Gastrocnemius medialis (tissue), 4 donors: ENCODE results near the gene URI1. TPM values are rescaled to one million over a fixed set of nuclear protein-coding genes. Genes with fewer than 3 reads are reported as not detected.

ENCODE experiments used
- ATAC-seq, 2 donors: fragments of 150-250 bp; one replicate each; pipeline ENCODE4 v1.9.1; 2016
- DNase-seq, 2 donors: peaks; one replicate each; pipeline ENCODE4 v3.0.0-alpha.2; 2019
- H3K27ac ChIP-seq, 4 donors: fragments of 200-600 bp; sonication (generic); 1 replicate in 1 of 4; 2 replicates in 3 of 4; pipeline ENCODE4 v1.5.1; 2016 to 2018; ENCODE audit warnings: mild to moderate bottlenecking in 2 of 4, moderate library complexity in 1 of 4
- H3K27me3 ChIP-seq, 3 donors: fragments of 200-600 bp; sonication (generic) in 2 of 3; 1 replicate in 1 of 3; 2 replicates in 2 of 3; pipeline versions ENCODE4 v1.5.1 to v1.6.0; 2016 to 2019; ENCODE audit warnings: mild to moderate bottlenecking in 1 of 3, moderate library complexity in 1 of 3
- H3K36me3 ChIP-seq, 2 donors: fragments of 200-600 bp; sonication (generic) in 1 of 2; one replicate each; pipeline ENCODE4 v1.5.1; 2017 to 2018
- H3K4me1 ChIP-seq, 2 donors: fragments of 200-600 bp; sonication (generic) in 1 of 2; one replicate each; pipeline ENCODE4 v1.5.1; 2016 to 2017; ENCODE audit warnings: mild to moderate bottlenecking in 2 of 2
- H3K4me3 ChIP-seq, 4 donors: fragments of 200-600 bp; sonication (generic) in 3 of 4; 1 replicate in 1 of 4; 2 replicates in 3 of 4; pipeline ENCODE4 v1.5.1; 2016 to 2019; ENCODE audit warnings: mild to moderate bottlenecking in 2 of 4
- H3K9me3 ChIP-seq, 3 donors: fragments of 200-600 bp; sonication (generic) in 2 of 3; 1 replicate in 1 of 3; 2 replicates in 2 of 3; pipeline ENCODE4 v1.5.1; 2016 to 2019
- POLR2A ChIP-seq, 2 donors: fragments of 450-650 bp; IDR thresholded peaks; one replicate each; pipeline ENCODE4 v1.6.1; 2017; ENCODE audit warnings: antibody characterized with exemption in 2 of 2, mild to moderate bottlenecking in 2 of 2, moderate library complexity in 2 of 2
- in situ Hi-C, 4 donors: fragments of 200-750 bp; cut with MboI; loops; one replicate each; pipeline versions ENCODE4 v1.15.0 to v1.8.0; 2017; ENCODE audit warnings: low sequenced_read_pairs in 4 of 4
- intact Hi-C: fragments of 100-400 bp; cut with DNase I; formaldehyde crosslinking; loops from one replicate; pipeline ENCODE4 v1.15.1; 2023; ENCODE audit warnings: low total_unique reads
- total RNA-seq, 4 donors: library from RNA; depleted of rRNA; stranded (reverse); fragments of >200 nt; gene quantifications; one replicate each; pipeline versions ENCODE4 v1.1.0 to v1.2.3, GENCODE V29; 2016
- TF ChIP-seq, protein P1 (sequence below), 5 experiments: fragments of 450-650 bp in 3 of 5; fragments of 200-600 bp in 2 of 5; sonication (generic) in 2 of 5; IDR thresholded peaks in 4 of 5; conservative IDR thresholded peaks in 1 of 5; 1 replicate in 4 of 5; 2 replicates in 1 of 5; pipeline ENCODE4 v1.5.1; 2016 to 2019; ENCODE audit warnings: antibody characterized with exemption in 5 of 5, mild to moderate bottlenecking in 3 of 5, moderate library complexity in 3 of 5

The URI1 gene
- total RNA-seq, 4 donors from 2014 or later = 37.4 to 84.1 (median 59.2) TPM

DNA sequence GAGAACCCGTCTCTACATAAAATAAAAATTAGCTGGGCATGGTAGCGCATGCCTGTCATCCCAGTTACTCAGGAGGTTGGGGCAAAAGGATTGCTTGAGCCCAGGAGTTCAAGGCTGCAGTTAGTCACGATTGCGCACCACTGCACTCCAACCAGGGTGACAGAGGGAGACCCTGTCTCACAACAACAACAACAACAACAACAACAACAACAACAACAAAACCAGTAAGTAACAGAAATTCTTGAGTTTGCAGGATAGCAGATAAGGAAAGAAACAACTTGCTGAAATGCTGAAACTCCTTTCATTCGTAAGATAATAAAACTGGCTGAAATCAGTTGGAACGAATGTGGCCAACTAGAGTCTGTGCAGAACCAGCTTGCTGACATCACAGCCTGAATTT is 23.1 kb upstream of the URI1 start:
- Histone ChIP-seq H3K36me3 (no peaks in the 10 kb centered on the region), H3K27ac (no peak overlapping the region), H3K4me3 (no peak overlapping the region), H3K9me3 (no peaks in the 10 kb centered on the region), H3K27me3 (no peaks in the 10 kb centered on the region), H3K4me1 (no peaks in the 10 kb centered on the region)
- no peak for DNase-seq
- in situ Hi-C loops = no loop called here
- intact Hi-C loops = no loop called here
- no peak for TF ChIP-seq POLR2A (IDR thresholded peaks at IDR 0.05)
- TF ChIP-seq, protein P1, sequence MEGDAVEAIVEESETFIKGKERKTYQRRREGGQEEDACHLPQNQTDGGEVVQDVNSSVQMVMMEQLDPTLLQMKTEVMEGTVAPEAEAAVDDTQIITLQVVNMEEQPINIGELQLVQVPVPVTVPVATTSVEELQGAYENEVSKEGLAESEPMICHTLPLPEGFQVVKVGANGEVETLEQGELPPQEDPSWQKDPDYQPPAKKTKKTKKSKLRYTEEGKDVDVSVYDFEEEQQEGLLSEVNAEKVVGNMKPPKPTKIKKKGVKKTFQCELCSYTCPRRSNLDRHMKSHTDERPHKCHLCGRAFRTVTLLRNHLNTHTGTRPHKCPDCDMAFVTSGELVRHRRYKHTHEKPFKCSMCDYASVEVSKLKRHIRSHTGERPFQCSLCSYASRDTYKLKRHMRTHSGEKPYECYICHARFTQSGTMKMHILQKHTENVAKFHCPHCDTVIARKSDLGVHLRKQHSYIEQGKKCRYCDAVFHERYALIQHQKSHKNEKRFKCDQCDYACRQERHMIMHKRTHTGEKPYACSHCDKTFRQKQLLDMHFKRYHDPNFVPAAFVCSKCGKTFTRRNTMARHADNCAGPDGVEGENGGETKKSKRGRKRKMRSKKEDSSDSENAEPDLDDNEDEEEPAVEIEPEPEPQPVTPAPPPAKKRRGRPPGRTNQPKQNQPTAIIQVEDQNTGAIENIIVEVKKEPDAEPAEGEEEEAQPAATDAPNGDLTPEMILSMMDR (IDR thresholded peaks at IDR 0.05 in 4 of 5, conservative IDR thresholded peaks at IDR 0.05 in 1 of 5) = no peak
- ATAC-seq = no peak

DNA sequence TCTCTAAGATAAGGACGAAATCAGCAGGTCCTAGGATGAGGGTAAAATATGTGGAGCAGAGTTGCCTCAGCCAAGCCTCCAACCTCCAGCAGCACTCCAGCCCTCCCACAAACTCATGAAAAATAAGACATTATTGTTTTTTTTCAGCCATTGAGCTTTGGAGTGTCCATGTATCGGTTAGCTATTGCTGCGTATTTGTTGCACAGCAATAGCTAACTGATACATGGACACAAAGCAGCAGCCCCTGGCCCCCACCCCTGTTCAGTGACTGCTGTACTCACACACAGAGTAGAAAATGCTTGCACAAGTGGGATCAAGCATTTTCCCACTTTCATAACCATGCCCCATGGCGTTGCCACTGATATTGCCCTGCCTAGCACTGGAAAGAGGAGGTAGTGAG is 19.1 kb upstream of the URI1 start:
- DNase-seq (no peak), ATAC-seq (no peak)
- TF ChIP-seq, protein P1 (IDR thresholded peaks at IDR 0.05 in 4 of 5, conservative IDR thresholded peaks at IDR 0.05 in 1 of 5) = no peak
- no peak for TF ChIP-seq POLR2A (IDR thresholded peaks at IDR 0.05)
- no peaks in the 10 kb centered on the region for H3K9me3 ChIP-seq
- intact Hi-C loops (no loop called here), in situ Hi-C loops (no loop called here)
- no peaks in the 10 kb centered on the region for H3K4me1 ChIP-seq
- no peaks in the 10 kb centered on the region for H3K27me3 ChIP-seq
- no peak overlapping the region for H3K4me3 ChIP-seq
- no peaks in the 10 kb centered on the region for H3K36me3 ChIP-seq
- no peak overlapping the region for H3K27ac ChIP-seq

DNA sequence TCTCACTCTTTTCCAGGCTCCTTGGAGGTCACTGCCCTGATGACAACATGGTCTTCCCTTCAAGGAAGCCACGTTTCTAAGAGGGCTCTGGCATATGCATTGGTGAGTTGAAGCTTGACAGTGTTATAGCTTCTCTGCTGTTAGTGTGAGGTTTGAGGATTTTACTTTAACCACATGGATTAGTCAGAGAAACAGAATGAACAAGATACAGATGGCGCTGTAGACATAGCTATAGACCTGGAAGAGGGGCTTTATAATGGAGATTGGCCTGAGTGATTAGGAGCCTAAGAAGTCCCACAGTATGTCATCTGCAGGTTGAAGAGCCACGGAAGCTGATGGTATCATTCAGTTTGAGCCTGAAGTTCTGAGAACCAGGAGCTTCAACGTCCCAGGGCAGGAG is 18.4 kb upstream of the URI1 start:
- TF ChIP-seq, protein P1 (IDR thresholded peaks at IDR 0.05 in 4 of 5, conservative IDR thresholded peaks at IDR 0.05 in 1 of 5) = no peak
- no peak for TF ChIP-seq POLR2A (IDR thresholded peaks at IDR 0.05)
- intact Hi-C loops = no loop called here
- DNase-seq (no peak), ATAC-seq (no peak)
- Histone ChIP-seq H3K4me3 (no peak overlapping the region), H3K9me3 (no peaks in the 10 kb centered on the region), H3K27me3 (no peaks in the 10 kb centered on the region), H3K4me1 (no peaks in the 10 kb centered on the region), H3K36me3 (no peaks in the 10 kb centered on the region), H3K27ac (no peak overlapping the region)
- in situ Hi-C loops = no loop called here

DNA sequence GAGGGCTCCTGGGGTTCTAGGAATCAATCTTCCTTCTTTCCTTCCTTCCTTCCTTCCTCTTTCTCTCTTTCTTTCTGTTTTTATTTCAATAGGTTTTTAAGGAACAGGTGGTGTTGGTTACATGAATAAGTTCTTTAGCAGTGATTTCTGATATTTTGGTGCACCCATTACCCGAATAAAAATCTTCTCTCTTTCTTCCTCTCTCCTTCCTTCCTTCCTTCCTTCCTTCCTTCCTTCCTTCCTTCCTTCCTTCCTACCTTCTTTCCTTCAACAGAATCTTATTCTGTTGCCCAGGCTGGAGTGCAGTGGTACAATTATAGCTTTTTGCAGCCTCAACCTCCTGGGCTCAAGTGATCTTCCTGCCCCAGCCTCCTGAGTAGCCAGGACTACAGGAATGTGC is 16.0 kb upstream of the URI1 start:
- in situ Hi-C loops = no loop called here
- DNase-seq = no peak
- Histone ChIP-seq H3K9me3 (no peaks in the 10 kb centered on the region), H3K27ac (no peak overlapping the region), H3K4me1 (no peaks in the 10 kb centered on the region), H3K36me3 (no peaks in the 10 kb centered on the region), H3K4me3 (no peak overlapping the region), H3K27me3 (no peaks in the 10 kb centered on the region)
- no peak for ATAC-seq
- TF ChIP-seq POLR2A (IDR thresholded peaks at IDR 0.05) = no peak
- TF ChIP-seq, protein P1 (IDR thresholded peaks at IDR 0.05 in 4 of 5, conservative IDR thresholded peaks at IDR 0.05 in 1 of 5) = no peak
- intact Hi-C loops = no loop called here

DNA sequence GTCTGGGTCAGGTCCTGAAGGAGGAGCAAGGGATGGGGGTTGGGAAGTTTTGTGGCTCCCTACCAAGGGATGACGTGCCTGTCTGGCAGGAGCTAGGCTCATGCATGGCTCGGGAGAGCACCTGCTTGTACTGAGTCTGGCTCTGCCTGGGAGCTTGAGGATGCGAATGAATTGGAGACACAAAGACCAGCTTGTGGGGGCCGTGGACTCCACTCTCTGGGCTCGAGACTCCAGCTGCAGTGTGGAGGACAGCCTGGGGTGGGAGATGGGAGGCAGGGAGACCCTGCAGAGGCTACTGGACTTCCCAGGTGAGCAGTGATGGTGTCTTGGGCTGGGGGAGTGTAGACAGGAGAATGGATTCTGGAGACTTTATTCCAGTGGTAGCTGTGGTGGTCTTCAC is 15.2 kb upstream of the URI1 start:
- in situ Hi-C loops = no loop called here
- intact Hi-C loops = no loop called here
- Histone ChIP-seq H3K27me3 (no peaks in the 10 kb centered on the region), H3K9me3 (no peaks in the 10 kb centered on the region), H3K4me1 (no peaks in the 10 kb centered on the region), H3K4me3 (no peak overlapping the region), H3K27ac (no peak overlapping the region), H3K36me3 (no peaks in the 10 kb centered on the region)
- DNase-seq (no peak), ATAC-seq (no peak)
- TF ChIP-seq POLR2A (IDR thresholded peaks at IDR 0.05) = no peak
- TF ChIP-seq, protein P1 (IDR thresholded peaks at IDR 0.05 in 4 of 5, conservative IDR thresholded peaks at IDR 0.05 in 1 of 5) = no peak
